PC-9 (cell line): ENCODE data around the gene STX2. TPM values are rescaled to one million over a fixed set of nuclear protein-coding genes. Genes with fewer than 3 reads are reported as not detected.

Experiments used
- BruUV-seq: library from RNA; stranded (reverse); fragments of 400-500 nt; replicated peaks from 2 replicates; lab custom pipeline; 2021; lab: Mats Ljungman, UMichigan
- CTCF ChIA-PET: fragments of 300-600 bp; sonication (Branson Sonifier 250); formaldehyde crosslinking; loops from one replicate; lab custom pipeline; 2022; ENCODE audit warnings: antibody characterized with exemption; lab: Charles Lee
- POLR2A ChIA-PET: fragments of 300-600 bp; sonication (Branson Sonifier 250); formaldehyde crosslinking; loops from one replicate; lab custom pipeline; 2022; ENCODE audit warnings: antibody characterized with exemption; ENCODE audit not compliant: unreplicated experiment; lab: Charles Lee
- DNase-seq, 2 experiments: peaks; one replicate each; pipeline versions ENCODE4 v3.0.0 to v3.0.0-alpha.2; 2015 to 2022; ENCODE audit warnings: mixed read lengths in 1 of 2
- H2AFZ ChIP-seq: fragments of 200-600 bp; sonication (generic); 2 replicates; pipeline ENCODE4 v1.8.1; 2017; ENCODE audit warnings: antibody characterized with exemption
- H3F3A ChIP-seq: fragments of 200-600 bp; sonication (generic); 2 replicates; pipeline ENCODE4 v1.8.1; 2017; ENCODE audit warnings: antibody characterized with exemption, mild to moderate bottlenecking, low read depth; ENCODE audit not compliant: insufficient read depth
- H3K27ac ChIP-seq: fragments of 200-600 bp; sonication (generic); 2 replicates; pipeline ENCODE4 v1.6.1; 2016; ENCODE audit warnings: mixed run types
- H3K27me3 ChIP-seq: fragments of 200-600 bp; sonication (generic); 2 replicates; pipeline ENCODE4 v1.6.1; 2016; ENCODE audit warnings: low read depth, mixed run types; ENCODE audit not compliant: insufficient read depth
- H3K36me3 ChIP-seq: fragments of 200-600 bp; sonication (generic); 2 replicates; pipeline ENCODE4 v1.6.1; 2016; ENCODE audit warnings: low read depth, mixed run types
- H3K4me1 ChIP-seq: fragments of 200-600 bp; sonication (generic); replicated peaks from 2 replicates; pipeline ENCODE4 v1.6.1; 2016; ENCODE audit warnings: mixed run types; ENCODE audit not compliant: insufficient read depth
- H3K4me2 ChIP-seq: fragments of 200-600 bp; sonication (generic); 2 replicates; pipeline ENCODE4 v1.6.1; 2017; ENCODE audit warnings: mixed run types
- H3K4me3 ChIP-seq: fragments of 200-600 bp; sonication (generic); 2 replicates; pipeline ENCODE4 v1.6.1; 2016; ENCODE audit warnings: mixed run types
- H3K79me2 ChIP-seq: fragments of 200-600 bp; sonication (generic); 2 replicates; pipeline ENCODE4 v1.6.1; 2017; ENCODE audit warnings: low read depth, mixed run types
- H3K9me2 ChIP-seq: fragments of 200-600 bp; sonication (generic); 2 replicates; pipeline ENCODE4 v1.8.1; 2017; ENCODE audit warnings: mild to moderate bottlenecking; ENCODE audit not compliant: insufficient read depth
- H3K9me3 ChIP-seq: fragments of 200-600 bp; sonication (generic); 2 replicates; pipeline ENCODE4 v1.8.1; 2016; ENCODE audit warnings: low read depth; ENCODE audit not compliant: insufficient read depth
- H4K20me1 ChIP-seq: fragments of 200-600 bp; sonication (generic); 2 replicates; pipeline ENCODE4 v1.8.1; 2017; ENCODE audit not compliant: insufficient read depth
- EZH2 ChIP-seq: fragments of 200-600 bp; sonication (generic); IDR thresholded peaks from 2 replicates; pipeline ENCODE4 v1.8.0; 2017; ENCODE audit warnings: antibody characterized with exemption, low read depth
- intact Hi-C: fragments of 100-400 bp; cut with micrococcal nuclease; formaldehyde crosslinking; loops from one replicate; pipeline ENCODE4 v1.10.0; 2022; ENCODE audit not compliant: unreplicated experiment
- total RNA-seq: library from RNA; stranded (reverse); gene quantifications from 2 replicates; pipeline ENCODE4 v1.2.3, GENCODE V29; 2021
- TF ChIP-seq, protein P1 (sequence below): fragments of 200-600 bp; sonication (generic); conservative IDR thresholded peaks from 2 replicates; pipeline ENCODE4 v1.6.1; 2017; ENCODE audit warnings: mixed run types, antibody characterized with exemption, mild to moderate bottlenecking, moderate library complexity

Gene STX2
- total RNA-seq, 1 experiment from 2014 or later = 9.7 TPM

- H3K27me3 ChIP-seq = peaks cover 68% of the 10 kb centered on the region
Measured at GRCh38 chr12:130768120-130768519, 70.9 kb downstream of the STX2 start.

DNA sequence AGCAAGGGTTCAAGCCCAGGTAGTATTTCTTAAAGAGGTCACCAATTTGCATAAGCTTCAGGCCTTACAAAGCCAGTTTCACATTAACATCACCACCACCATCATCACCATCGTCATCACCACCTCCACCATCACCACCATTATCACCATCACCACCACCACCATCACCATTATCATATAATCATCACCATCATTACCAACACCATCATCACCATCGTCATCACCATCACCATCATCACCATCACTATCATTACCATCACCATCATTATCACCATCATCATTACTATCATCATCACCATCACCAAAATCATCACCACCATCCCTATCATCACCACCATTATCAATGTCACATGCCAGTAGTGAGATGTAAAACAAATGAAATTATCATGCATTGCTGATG, 72.6 kb downstream of the STX2 start:
- CTCF ChIA-PET = no interaction called here

More at GRCh38 chr12:130768120-130768519, 70.9 kb downstream of the STX2 start:
- Histone ChIP-seq H3K4me1 (no peaks in the 10 kb centered on the region), H2AFZ (no peak overlapping the region), H3K36me3 (no peaks in the 10 kb centered on the region), H3K9me2 (no peaks in the 10 kb centered on the region), H3F3A (peaks cover 6% of the 10 kb centered on the region; the same call in 1 of the 2 replicates), H3K4me2 (no peak overlapping the region), H3K27ac (no peak overlapping the region), H3K79me2 (no peaks in the 10 kb centered on the region), H4K20me1 (no peaks in the 10 kb centered on the region), H3K9me3 (0 out of 2 replicates have a peak, but pooled peaks cover 6% of the 10 kb centered on the region), H3K4me3 (no peak overlapping the region)
- CTCF ChIA-PET = no interaction called here
- no TSS peak for BruUV-seq
- TF ChIP-seq EZH2 = no peak
- POLR2A ChIA-PET = no interaction called here
- DNase-seq = no peak
- intact Hi-C loops = no loop called here

DNA sequence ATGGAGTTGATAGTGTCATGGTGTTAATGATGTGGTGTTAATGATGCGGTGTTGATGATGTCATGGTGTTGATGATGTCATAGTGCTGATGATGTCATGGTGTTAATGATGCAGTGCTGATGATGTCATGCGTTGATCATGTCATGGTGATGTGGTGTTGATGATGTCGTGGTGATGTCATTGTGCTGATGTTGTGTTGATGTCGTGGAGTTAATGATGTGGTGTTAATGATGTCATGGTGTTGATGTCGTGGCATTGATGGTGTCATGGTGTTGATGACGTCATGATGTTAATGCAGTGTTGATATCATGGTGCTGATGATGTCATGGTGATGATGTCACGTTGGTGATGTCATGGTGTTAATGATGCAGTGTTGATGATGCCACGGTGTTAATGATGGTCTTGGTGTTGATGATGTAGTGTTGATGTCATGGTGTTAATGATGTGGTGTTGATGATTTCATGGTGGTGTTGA, 73.8 kb downstream of the STX2 start:
- H2AFZ ChIP-seq = no peak overlapping the region
- H4K20me1 ChIP-seq = no peaks in the 10 kb centered on the region
- no TSS peak for BruUV-seq
- ChIA-PET POLR2A (no interaction called here), CTCF (no interaction called here)
- no peaks in the 10 kb centered on the region for H3K36me3 ChIP-seq
- no peaks in the 10 kb centered on the region for H3K79me2 ChIP-seq
- no peaks in the 10 kb centered on the region for H3K9me2 ChIP-seq
- peaks cover 70% of the 10 kb centered on the region for H3K27me3 ChIP-seq
- H3K4me1 ChIP-seq = no peaks in the 10 kb centered on the region
- H3K27ac ChIP-seq = no peak overlapping the region
- no peak for TF ChIP-seq EZH2
- TF ChIP-seq, protein P1, sequence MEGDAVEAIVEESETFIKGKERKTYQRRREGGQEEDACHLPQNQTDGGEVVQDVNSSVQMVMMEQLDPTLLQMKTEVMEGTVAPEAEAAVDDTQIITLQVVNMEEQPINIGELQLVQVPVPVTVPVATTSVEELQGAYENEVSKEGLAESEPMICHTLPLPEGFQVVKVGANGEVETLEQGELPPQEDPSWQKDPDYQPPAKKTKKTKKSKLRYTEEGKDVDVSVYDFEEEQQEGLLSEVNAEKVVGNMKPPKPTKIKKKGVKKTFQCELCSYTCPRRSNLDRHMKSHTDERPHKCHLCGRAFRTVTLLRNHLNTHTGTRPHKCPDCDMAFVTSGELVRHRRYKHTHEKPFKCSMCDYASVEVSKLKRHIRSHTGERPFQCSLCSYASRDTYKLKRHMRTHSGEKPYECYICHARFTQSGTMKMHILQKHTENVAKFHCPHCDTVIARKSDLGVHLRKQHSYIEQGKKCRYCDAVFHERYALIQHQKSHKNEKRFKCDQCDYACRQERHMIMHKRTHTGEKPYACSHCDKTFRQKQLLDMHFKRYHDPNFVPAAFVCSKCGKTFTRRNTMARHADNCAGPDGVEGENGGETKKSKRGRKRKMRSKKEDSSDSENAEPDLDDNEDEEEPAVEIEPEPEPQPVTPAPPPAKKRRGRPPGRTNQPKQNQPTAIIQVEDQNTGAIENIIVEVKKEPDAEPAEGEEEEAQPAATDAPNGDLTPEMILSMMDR = no peak
- intact Hi-C loops = no loop called here
- no peak overlapping the region for H3K4me2 ChIP-seq
- H3F3A ChIP-seq = peaks cover 6% of the 10 kb centered on the region; the same call in 1 of the 2 replicates
- no peak overlapping the region for H3K4me3 ChIP-seq
- DNase-seq = no peak
- 0 out of 2 replicates have a peak, but pooled peaks cover 6% of the 10 kb centered on the region for H3K9me3 ChIP-seq

More for the DNA sequence above, 72.6 kb downstream of the STX2 start:
- DNase-seq = no peak
- Histone ChIP-seq H3K79me2 (no peaks in the 10 kb centered on the region), H3K4me3 (no peak overlapping the region), H3K9me3 (0 out of 2 replicates have a peak, but pooled peaks cover 6% of the 10 kb centered on the region), H3F3A (peaks cover 6% of the 10 kb centered on the region; the same call in 1 of the 2 replicates), H3K27ac (no peak overlapping the region), H2AFZ (no peak overlapping the region), H3K9me2 (no peaks in the 10 kb centered on the region), H4K20me1 (no peaks in the 10 kb centered on the region), H3K4me1 (no peaks in the 10 kb centered on the region), H3K4me2 (no peak overlapping the region), H3K27me3 (peaks cover 70% of the 10 kb centered on the region), H3K36me3 (no peaks in the 10 kb centered on the region)
- POLR2A ChIA-PET = no interaction called here
- BruUV-seq = no TSS peak
- TF ChIP-seq EZH2 = no peak
- TF ChIP-seq, protein P1 = no peak
- intact Hi-C loops = no loop called here
